Astrocyte of the spinal cord (primary cell): ENCODE data around the gene HAPSTR1.

Source experiments
- DNase-seq: peaks from one replicate; pipeline ENCODE4 v3.0.0; 2011; ENCODE audit warnings: low read depth, low spot score
- H3K4me3 ChIP-seq: 2 replicates; pipeline ENCODE4 v1.5.1; 2011; ENCODE audit warnings: low read depth, mild to moderate bottlenecking, low read length, moderate library complexity
- CTCF ChIP-seq: IDR thresholded peaks from 2 replicates; pipeline ENCODE4 v1.5.1; 2012; ENCODE audit warnings: low read depth, mild to moderate bottlenecking, low read length, inconsistent platforms
- in situ Hi-C: cut with HindIII; loops from 2 replicates; pipeline ENCODE4 v1.10.0; 2017; ENCODE audit warnings: low sequenced_read_pairs

The HAPSTR1 gene

GRCh38 chr16:9048302-9048700 lies 43.1 kb upstream of the HAPSTR1 start:
- no peak for DNase-seq
- in situ Hi-C loops = no loop called here
- no peak overlapping the region for H3K4me3 ChIP-seq
- TF ChIP-seq CTCF = no peak

- in situ Hi-C loops = no loop called here
- no peak overlapping the region for H3K4me3 ChIP-seq
- DNase-seq = peak; percentile 78
- no peak for TF ChIP-seq CTCF
Measured at GRCh38 chr16:9049241-9049640, 42.2 kb upstream of the HAPSTR1 start.

- peak; percentile 63 for TF ChIP-seq CTCF
- DNase-seq = no peak
- in situ Hi-C loops = no loop called here
- no peak overlapping the region for H3K4me3 ChIP-seq
Measured at GRCh38 chr16:9050102-9050830, 41.2 kb upstream of the HAPSTR1 start.

GRCh38 chr16:9053006-9053601 lies 38.3 kb upstream of the HAPSTR1 start:
- H3K4me3 ChIP-seq = no peak overlapping the region
- TF ChIP-seq CTCF = no peak
- in situ Hi-C loops = no loop called here
- peak; percentile 63 for DNase-seq

- no peak for TF ChIP-seq CTCF
- H3K4me3 ChIP-seq = no peak overlapping the region
- in situ Hi-C loops = no loop called here
- no peak for DNase-seq
Measured at GRCh38 chr16:9054460-9054859, 37.0 kb upstream of the HAPSTR1 start.

- DNase-seq = no peak
- H3K4me3 ChIP-seq = no peak overlapping the region
- no peak for TF ChIP-seq CTCF
- in situ Hi-C loops = no loop called here
Measured at GRCh38 chr16:9055115-9055514, 36.3 kb upstream of the HAPSTR1 start.
